ENCODE results near the gene COP1.
"Not testable (repeated sequence)": the region's sequence is repeated elsewhere in the genome, so short reads cannot be mapped to it uniquely, and the experiment has no call there.

Gene COP1

DNA sequence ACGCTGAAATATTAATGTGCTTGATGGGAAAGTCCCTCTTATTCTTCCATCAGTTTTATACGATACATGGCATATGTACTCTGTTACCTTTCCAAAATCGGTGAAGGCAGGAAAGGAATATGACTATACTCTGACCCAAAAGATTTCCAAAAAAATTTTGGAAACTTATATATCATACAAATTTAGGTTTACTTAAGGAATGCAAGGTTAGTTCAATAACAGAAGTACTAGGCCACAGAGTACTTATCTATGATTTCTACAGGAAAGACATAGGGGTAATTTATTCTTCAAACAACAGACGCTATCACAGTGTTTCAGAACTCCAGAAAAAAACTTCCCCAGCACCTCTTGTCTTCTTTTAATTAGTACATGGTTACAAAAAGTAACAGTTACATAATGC, 84.8 kb downstream of the COP1 start:
- no peak for DNase-seq (ENCODE audit: low read depth)

DNA sequence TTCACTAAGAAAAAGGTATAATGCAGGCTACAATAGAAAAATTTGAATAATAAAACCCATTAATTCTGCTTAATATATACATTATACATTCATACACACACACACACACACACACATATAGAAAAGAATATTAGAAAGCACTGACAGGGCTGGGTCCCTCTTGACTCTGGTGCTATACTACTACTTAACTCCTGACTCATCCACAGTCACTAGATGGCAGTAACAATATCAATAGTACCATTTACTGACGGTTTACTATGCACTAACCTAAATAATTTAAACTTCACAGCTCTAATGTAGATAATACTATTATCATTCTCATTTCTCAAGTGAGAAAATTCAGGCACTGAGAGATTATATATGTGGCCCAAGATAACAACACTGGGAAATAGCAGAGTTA, 87.5 kb downstream of the COP1 start:
- no peak for DNase-seq (ENCODE audit: low read depth)

DNA sequence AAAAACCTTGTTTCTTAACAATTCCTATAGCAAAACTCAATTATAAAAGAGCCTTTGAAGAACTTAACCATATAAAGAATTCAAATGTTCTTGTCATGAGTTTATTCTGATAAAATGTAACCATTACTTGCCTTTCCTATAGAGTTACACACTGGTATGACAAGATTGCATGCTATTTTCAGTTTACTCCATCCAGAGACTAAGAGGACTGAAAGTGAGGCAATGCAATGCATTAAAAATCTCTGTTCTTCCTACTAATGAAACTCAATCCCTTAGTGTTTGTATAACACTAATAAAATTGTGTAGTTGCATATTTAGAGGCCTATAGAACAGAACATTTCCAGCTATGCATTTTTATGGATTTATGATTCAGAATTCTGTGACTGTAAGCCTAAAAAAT, 88.1 kb downstream of the COP1 start:
- peak; percentile 77 for DNase-seq (ENCODE audit: low read depth)

DNA sequence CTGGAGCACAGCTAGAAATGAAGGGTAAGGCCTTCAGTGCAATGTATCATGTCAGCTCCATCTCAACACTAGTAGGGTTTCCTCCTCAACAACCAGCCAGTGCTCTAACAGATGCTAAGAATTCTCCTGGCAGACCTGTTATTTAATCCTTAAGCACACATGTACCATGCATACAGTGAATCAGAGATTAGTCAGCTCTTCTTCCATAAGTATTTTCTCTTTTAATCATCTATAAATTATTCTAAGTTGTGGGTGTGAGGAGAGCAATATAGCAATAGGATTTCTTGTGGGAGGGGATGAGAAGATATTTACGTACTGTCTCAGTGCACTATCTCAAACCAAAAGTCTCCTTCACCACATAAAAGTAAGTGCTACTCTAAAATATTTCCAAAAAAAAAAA, 95.3 kb downstream of the COP1 start:
- no peak for DNase-seq (ENCODE audit: low read depth)

DNA sequence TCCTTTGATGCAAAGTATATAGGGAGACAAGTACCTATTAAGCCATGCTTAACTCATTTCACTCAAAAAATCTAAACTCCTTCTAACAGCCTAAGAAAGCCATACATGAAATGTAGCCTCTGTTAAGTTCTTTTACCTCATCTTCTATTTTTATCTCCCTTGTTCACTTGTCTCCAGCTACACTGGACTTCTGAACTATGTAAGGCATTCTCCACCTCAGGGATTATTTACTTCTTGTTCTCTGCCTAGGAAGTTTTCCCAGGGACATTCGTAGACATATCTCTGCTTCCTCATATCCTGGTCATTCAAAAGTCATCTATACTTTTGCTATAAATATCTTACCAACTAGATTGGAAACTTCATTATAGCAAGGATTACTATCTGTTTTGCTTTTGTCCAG, 96.9 kb downstream of the COP1 start:
- no peak for DNase-seq (ENCODE audit: low read depth)

DNA sequence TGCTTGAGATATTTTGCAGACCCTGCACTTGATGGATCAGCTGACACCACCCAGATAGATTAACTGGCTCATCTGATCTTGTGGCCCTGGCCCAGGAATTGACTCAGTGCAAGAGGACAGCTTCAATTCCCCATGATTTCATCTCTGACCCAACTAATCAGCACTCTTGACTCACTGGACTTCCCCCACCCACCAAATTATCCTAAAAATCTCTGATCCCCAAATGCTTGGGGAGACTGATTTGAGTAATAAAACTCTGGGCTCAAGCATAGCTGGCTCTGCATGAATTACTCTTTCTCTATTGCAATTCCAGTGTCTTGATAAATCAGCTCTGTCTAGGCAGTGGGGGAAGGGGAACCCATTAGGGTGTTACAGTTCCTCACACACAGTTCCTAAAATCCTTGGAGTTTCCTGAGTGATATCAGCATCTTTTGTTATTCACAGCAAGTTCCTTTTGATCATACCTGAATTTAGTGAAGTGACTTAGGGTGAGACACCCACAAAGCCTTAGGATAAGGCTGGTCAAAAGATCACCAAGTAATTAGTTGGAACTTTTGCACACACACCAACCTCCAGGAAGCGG, 104.2 kb downstream of the COP1 start:
- no peak for DNase-seq (ENCODE audit: low read depth)

DNA sequence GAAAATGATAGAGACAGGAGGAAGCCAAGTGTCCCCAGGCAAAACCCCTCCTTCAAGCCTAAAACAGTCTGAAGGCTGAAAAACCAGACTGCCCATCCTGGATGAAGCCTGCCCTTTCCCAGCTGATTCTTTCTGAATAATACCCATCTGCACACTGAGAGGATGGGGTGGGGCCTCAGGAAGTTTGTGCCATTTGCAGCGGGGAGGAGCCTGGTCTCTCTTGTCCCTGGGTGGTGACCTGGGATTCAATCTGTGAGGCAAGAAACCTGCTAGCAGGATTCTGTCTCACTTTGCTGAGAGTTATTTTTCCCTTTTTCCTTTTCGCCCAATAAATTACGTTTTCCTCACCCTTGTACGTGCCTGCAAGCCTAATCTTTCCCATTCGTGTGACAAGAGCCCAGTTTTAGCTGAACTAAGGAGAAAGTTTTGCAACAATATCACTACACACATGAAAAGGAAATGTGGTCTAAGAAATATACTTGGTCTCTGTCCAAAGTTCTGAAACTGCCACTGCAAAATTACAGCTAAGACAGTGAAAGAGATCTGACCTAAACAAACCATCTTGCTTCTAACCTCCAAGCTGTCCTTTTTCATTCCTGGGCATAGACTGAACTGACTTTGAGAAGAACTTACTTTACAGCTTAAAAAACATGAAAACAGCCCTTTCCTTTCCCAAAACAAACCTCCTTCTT, 105.0 kb downstream of the COP1 start:
- peak; percentile 21 for DNase-seq (ENCODE audit: low read depth)

DNA sequence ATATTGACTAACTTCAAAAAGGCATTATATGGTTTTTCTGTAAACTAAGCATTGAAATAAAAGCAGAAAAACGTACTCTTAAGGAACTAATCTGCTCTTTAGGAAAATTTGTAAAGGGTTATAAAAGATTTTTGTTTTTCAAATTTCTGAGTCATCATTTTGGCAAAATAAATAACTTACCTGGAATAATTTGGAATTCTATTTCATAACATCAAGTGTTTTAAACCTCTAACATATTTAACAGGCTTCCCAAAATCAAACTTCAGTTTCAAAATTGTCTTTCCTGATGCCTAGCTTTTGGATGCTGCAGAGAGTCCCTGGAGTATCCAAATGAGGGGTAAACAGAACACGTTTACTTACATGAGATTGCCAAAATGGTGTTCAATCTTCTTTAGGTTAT, 108.5 kb downstream of the COP1 start:
- no peak for DNase-seq (ENCODE audit: low read depth)

DNA sequence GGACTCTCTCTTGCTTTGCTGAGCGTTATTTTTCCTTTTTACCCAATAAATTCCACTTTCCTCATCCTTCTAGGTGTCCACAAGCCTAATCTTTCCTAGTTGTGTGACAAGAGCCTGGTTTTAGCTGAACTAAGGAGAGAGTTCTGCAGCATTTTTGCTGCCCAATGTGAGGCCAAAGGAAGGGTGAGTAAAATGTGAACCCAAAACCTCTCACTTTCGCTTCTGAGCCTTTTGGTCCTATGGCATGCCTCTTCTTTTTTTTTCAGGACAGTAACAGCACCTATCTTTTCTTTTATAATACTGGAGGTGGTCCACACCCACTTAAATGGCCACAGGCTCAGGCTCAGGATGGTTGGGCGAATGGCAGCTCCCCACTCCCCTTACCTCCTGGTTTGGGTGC, 111.1 kb downstream of the COP1 start:
- no peak for DNase-seq (ENCODE audit: low read depth)

DNA sequence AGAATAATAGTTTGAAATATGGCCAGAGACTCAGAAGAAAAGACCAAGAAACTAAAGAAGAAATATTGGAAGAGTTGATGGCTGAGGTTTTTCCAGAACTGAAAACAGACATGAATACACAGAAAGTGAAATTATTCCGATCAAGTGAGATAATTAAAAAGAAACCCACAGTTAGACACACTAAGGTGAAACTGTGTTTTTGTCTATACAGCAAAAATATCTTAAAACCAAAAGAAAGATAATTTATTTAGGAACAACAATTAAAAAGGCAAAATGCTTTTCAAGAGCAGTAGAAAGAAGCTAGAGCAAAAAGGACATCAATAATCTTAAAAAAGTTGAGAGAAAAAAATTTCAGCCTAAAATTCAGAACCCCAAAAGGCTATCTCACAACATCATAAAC, 116.3 kb downstream of the COP1 start:
- DNase-seq (ENCODE audit: low read depth): no peak

DNA sequence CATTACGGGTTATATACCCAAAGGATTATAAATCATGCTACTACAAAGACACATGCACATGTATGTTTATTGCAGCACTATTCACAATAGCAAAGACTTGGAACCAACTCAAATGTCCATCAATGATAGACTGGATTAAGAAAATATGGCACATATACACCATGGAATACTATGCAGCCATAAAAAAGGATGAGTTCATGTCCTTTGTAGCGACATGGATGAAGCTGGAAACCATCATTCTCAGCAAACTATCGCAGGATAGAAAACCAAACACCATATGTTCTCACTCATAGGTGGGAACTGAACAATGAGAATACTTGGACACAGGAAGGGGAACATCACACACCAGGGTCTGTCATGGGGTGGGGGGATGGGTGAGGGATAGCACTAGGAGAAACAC, 119.3 kb downstream of the COP1 start:
- not testable (repeated sequence) for DNase-seq (ENCODE audit: low read depth)

DNA sequence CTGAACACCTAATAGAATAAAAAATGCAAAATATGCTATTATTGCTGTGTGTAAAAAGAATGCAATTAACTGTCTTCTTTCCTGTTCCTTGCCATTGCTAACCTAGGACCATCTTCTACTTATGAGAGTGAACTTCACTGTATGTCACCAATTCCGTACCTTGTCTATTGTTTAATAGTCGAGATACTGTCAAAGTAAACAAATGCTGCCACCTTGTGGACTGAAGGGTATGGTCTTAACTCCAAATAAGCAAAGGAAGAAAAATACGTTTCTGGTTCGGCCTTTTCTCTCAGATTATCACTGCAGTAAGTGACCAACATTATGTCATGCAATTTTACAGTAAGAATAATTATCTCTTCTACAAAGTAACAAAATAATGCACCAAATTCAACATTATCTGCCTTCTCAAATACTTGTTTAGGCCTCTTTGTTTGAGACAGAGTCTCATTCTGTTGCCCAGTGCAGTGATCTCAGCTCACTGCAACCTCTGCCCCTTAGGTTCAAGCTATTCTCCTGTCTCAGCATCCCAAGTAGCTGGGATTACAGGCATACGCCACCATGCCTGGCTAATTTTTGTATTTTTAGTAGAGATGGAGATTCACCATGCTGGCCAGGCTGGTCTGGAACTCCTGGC, 133.4 kb downstream of the COP1 start:
- DNase-seq (ENCODE audit: low read depth): peak; percentile 58

DNA sequence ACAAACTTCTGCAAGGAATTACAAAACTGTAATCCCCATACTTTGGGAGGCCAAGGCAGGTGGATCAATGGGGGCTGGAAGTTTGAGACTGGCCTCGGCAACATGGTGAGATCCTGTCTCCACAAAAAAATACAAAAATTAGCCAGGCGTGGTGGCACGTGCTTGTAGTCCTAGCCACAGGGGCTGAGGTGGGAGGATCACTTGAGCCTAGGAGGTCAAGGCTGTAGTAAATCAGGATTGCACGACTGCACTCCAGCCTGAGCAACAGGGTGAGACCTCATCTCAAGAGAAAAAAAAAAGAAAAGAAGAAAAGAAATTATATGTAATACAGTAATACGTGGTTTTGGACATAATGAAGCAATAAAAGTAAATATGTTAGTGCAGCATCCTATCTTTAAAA, 138.2 kb downstream of the COP1 start:
- no peak for DNase-seq (ENCODE audit: low read depth)

DNA sequence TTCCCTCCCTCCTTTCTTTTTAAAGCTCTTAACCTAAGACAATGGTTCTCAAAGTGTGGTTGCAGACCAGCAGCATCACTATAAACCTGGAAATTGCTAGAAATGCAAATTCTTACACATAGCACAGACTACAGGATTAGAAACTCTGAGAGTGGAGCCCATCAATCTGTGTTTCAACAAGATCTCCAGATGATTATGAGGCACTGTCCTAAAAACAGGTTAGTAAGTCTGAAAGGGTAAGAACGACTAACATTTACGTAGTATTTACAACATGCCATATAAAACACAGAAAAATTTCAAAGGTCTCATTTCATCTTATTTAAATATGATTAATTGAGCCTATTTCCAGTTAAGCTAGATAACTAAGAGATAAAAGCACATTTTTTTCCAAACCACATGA, 138.8 kb downstream of the COP1 start:
- DNase-seq (ENCODE audit: low read depth): no peak

DNA sequence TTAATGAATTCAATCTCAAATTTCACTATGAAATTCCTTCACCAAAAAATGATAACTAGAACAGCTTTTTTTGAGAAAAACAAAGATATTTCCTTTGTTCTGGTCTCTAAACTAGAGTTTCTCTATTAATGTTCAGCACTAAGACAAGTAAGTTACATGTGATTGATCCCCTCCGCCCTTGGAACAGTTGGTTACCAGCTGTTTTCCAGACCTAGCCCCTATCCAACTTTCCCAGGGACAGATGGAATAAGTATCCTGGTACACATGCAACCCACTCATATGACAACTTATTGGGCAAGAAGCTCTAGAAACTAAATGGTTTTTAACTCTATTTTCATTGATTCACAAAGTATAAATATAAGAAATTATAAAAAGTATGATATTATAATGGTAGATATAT, 140.4 kb downstream of the COP1 start:
- DNase-seq (ENCODE audit: low read depth): no peak

DNA sequence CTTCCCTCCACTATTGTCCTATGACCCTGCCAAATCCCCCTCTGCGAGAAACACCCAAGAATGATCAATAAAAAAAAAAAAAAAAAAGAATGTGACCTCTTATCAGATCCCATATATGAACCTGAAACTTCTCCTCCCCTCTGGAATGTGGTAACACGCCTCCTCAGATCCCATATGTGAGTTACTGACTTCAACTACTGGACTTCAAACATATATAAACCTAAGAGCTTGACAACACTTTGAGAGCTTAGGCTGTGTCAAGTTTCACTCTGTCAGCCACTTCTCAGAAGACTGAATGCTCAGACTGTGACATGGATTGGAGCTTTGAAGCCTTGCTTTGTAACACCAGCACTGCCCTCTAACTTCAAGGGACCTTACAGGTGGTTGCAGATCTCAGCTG, 148.4 kb downstream of the COP1 start:
- DNase-seq (ENCODE audit: low read depth): no peak

DNA sequence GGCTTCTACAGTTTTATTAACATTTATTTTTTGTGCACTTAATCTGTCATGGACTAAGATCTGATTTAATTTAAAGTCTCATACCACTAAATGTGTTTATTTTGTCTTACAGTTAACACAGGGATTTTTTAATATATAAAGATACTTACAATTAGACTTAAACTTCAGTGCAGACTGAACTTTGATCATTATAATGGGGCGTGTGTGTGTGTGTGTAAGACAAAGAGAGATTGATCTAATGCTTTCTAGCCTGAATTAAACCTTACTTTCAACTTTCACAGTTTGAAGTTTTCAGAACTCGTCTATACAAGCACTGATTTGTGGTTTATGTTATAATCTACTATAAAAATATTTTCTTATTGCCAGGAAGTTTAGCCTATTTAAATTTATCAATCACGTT, 150.8 kb downstream of the COP1 start:
- DNase-seq (ENCODE audit: low read depth): no peak

DNA sequence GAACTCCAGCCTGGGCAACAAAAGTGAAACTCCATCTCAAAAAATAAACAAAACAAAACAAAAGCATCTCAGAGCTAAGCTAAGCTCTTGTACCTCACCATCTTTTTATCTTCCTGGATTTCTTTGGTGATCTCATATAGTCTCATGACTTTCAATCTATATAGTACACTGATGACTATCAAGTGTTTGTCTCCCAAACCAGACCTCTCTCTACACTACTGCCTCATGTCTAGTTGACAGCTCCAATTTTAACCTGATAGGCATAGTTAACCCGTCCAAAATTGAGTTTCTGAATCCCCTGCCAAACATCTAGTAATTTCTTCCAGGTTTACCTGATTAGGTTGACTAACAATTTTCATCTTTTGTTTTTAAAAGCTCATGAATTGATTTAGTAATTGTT, 151.7 kb downstream of the COP1 start:
- DNase-seq (ENCODE audit: low read depth): no peak

DNA sequence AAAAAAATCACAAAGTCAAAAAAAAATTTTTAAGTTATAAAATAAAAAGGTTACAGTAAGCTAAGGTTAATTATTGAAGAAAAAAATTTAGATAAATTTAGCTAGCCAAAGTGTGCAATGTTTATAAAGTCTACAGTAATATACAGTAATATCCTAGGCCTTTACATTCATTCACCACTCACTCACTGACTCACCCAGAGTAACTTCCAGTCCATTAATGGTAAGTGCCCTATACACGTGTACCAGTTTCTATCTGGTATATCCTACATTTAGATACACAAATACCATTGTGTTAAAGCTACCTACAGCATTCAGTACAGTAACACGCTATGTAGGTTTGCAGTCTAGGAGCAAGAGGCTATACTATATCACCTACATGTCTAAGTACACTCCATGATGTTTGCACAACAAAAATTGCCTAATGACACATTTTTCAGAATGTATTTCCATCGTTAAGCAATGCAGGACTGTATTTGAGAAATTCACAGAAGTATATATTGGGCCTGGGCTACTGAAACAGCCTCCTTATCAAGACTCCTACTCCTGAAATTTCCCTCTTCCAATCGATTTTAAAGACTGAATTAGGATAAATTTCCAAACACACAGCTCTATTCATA, 155.1 kb downstream of the COP1 start:
- DNase-seq (ENCODE audit: low read depth): peak; percentile 20

DNA sequence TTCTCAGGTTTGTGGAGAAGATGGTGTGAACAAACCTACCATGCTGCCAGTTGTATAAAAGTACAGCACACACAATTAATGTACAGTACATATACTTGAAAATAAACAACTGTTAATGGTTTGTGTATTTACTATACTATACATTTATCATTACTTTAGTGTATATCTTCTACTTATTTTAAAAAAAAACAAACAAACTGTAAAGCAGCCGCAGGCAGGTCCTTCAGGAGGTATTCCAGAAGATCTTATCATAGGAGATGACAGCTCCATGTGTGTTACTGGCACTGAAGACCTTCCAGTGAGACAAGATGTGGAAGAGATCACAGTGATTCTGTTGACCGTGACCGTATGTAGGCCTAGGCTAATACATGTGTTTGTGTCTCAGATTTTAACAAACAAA, 155.7 kb downstream of the COP1 start:
- no peak for DNase-seq (ENCODE audit: low read depth)

DNA sequence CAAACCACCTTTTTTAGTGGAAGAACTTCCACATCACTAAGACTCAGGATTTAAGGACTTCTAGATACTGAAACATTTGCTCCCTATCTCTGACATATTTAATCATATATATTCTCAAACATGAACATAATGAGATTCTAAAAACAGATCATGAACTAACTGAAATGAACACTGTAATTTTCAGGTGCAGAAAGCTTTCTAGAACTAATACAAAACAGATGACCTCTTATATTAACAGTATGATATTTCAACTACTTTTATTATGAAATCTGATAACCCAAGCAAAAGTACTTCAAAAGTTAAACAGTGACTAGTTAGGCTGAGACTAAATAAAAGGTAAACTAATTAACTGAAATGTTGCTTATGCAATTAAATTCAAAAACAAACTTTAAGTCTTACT, 157.5 kb downstream of the COP1 start:
- DNase-seq (ENCODE audit: low read depth): no peak

DNA sequence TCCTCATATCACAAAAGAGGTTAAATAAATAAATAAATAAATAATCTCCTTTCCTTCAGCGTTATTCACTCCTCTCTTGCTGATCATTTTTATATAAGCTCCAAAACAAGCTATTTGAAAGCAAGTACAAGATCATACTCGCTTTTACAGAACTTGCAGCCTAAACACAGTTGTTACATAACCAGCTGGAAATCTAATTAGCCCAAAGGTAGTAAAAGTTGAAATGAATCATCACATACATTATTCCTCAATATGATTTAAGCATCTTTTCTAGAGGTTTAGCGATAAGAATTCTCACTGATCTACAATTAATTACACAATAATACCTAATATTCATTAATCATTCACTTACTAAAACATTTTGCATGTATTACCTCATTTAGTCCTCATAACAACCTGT, 160.2 kb downstream of the COP1 start:
- DNase-seq (ENCODE audit: low read depth): no peak

DNA sequence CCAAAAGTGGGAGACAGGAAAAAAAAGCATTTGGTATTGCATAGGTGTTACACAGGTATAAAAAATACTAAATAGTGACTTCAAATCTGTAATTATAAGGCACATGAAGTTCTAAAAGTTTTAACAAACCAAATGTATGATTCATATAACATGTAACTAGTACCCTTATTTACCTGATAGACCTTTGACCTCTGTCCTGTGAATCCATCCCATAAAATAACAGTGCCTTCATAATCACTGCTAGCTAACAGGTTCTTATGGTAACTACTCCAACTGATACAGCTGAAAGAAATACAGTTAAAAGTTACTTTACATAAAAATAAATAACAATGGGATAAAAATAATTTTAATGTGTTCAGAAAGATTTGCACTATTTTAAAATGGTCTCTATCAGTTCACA, 163.5 kb downstream of the COP1 start:
- no peak for DNase-seq (ENCODE audit: low read depth)

All from fibroblast of gingiva (primary cell).